ENCODE measurements around the gene GORASP1.

Gene GORASP1

DNA sequence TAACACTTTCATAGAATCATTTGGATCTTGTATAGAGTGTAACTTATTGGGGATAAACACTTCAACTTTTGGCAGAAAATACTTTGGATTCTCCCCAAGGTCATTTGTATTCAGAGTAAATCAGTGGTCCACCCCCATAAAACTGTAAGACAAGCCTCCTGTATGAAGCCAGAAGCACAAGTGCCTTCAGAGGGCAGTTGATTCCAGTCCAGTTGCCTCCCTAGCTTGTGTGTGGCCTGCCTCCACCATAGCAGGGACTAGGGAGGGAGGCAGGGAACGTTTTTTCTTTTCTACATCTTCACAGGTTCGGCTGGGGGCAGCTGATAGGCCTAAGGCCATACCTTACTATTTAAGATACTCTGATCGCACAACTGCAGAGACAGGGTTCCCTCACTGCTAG is 11.6 kb downstream of the GORASP1 start:
- Histone ChIP-seq H3K9me3 (ENCODE audit: control insufficient read depth, low read depth, low read length) (no peaks in the 10 kb centered on the region), H3K9ac (ENCODE audit: low read length) (no peak overlapping the region), H3K4me1 (ENCODE audit: control insufficient read depth, low read depth, low read length) (no peaks in the 10 kb centered on the region), H3K4me3 (ENCODE audit: low read length) (no peak overlapping the region), H3K36me3 (ENCODE audit: control insufficient read depth, low read depth, low read length) (peaks cover 62% of the 10 kb centered on the region), H3K27ac (ENCODE audit: low read length) (no peak overlapping the region), H3K27me3 (ENCODE audit: control insufficient read depth, insufficient read depth, low read length) (no peaks in the 10 kb centered on the region)

DNA sequence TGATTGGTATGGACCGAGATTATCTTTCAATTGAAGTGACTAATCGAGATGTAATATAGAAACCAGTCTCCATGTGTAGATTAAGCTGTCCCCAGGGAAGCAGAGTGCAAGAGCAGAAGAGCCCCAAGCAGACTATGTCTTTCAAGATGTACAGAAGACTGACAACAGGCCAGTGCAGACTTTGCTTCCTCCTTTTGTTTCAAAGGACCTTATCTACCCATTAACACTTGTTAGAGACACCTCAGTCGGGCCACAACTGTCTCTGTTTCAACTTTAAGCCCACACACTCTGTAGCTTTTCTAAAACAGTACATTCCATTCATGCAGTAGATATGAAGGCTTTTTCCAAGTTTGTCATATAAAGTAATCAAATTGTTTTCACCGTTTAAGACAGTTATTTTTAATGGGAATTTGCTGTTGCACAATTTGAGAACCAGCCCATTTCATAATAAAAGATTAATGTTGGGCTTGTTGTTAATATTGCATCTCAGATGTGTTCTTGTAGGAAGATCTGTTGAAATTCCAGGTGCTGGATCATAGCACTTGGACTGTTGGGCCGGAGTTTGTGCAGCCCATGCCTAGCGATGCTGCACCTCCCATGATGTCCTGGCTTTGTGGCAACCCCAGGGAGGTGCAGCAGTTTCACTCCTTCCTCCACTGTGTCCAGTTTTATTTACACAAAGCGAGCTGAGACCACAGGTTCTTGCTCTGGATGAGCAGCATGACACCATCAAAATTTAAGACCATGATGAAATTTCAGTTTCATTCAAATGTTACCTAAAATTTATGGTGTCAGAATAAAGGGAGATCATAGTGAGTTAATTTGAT is 12.4 kb downstream of the GORASP1 start:
- Histone ChIP-seq H3K9ac (ENCODE audit: low read length) (no peak overlapping the region), H3K27ac (ENCODE audit: low read length) (no peak overlapping the region), H3K27me3 (ENCODE audit: control insufficient read depth, insufficient read depth, low read length) (no peaks in the 10 kb centered on the region), H3K9me3 (ENCODE audit: control insufficient read depth, low read depth, low read length) (no peaks in the 10 kb centered on the region), H3K4me3 (ENCODE audit: low read length) (no peak overlapping the region), H3K4me1 (ENCODE audit: control insufficient read depth, low read depth, low read length) (no peaks in the 10 kb centered on the region), H3K36me3 (ENCODE audit: control insufficient read depth, low read depth, low read length) (peaks cover 67% of the 10 kb centered on the region)

GRCh38 chr3:39090922-39091321 is 16.5 kb downstream of the GORASP1 start:
- H3K9ac ChIP-seq (ENCODE audit: low read length), result no peak overlapping the region
- no peaks in the 10 kb centered on the region for H3K4me1 ChIP-seq (ENCODE audit: control insufficient read depth, low read depth, low read length)
- H3K27me3 ChIP-seq (ENCODE audit: control insufficient read depth, insufficient read depth, low read length), result no peaks in the 10 kb centered on the region
- H3K27ac ChIP-seq (ENCODE audit: low read length), result no peak overlapping the region
- no peak overlapping the region for H3K4me3 ChIP-seq (ENCODE audit: low read length)
- H3K36me3 ChIP-seq (ENCODE audit: control insufficient read depth, low read depth, low read length), result peaks cover 81% of the 10 kb centered on the region
- no peaks in the 10 kb centered on the region for H3K9me3 ChIP-seq (ENCODE audit: control insufficient read depth, low read depth, low read length)

DNA sequence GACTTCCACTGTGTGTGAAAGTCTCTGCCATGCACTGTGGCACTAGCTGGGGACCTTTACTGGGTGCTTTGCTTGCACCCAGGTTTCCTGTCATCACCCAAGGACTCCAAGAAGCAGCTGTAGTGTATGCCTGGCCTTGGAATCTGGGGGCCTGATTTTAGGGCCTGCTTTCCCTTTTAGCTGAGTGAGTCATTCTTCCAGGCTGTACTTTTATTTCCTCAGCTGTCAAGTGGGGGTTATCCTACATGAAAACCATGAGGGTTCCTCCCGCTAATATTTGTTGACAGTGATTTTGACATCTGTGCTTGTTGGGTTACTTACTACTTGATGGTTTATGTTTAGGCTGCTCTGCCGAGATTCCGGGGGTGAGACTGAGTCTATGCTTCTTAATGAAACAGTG is 18.5 kb downstream of the GORASP1 start:
- Histone ChIP-seq H3K27me3 (ENCODE audit: control insufficient read depth, insufficient read depth, low read length) (no peaks in the 10 kb centered on the region), H3K4me1 (ENCODE audit: control insufficient read depth, low read depth, low read length) (no peaks in the 10 kb centered on the region), H3K4me3 (ENCODE audit: low read length) (no peak overlapping the region), H3K36me3 (ENCODE audit: control insufficient read depth, low read depth, low read length) (peaks cover 72% of the 10 kb centered on the region), H3K27ac (ENCODE audit: low read length) (no peak overlapping the region), H3K9ac (ENCODE audit: low read length) (no peak overlapping the region), H3K9me3 (ENCODE audit: control insufficient read depth, low read depth, low read length) (no peaks in the 10 kb centered on the region)

DNA sequence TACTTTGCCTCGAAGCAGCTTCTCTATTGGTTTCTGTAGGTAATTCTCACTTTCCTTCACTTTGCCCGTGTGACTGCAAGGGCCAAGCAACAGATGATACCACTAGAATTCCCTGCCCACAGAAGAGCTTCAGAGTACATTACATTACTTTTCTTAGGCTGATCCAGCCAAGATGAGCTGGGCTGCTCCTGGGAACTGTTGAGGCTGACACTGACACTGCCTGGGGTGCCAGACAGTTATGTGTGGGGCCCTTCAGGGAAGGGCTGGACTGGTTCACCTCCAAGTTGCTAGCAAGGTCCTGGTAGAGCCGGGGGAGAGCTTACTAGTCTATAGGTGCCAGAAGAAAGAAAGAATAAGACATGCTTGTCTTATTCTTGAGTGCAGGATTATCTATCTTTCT is 19.0 kb downstream of the GORASP1 start:
- H3K4me1 ChIP-seq (ENCODE audit: control insufficient read depth, low read depth, low read length), result no peaks in the 10 kb centered on the region
- H3K9ac ChIP-seq (ENCODE audit: low read length), result no peak overlapping the region
- H3K36me3 ChIP-seq (ENCODE audit: control insufficient read depth, low read depth, low read length), result peaks cover 70% of the 10 kb centered on the region
- H3K27ac ChIP-seq (ENCODE audit: low read length), result no peak overlapping the region
- H3K27me3 ChIP-seq (ENCODE audit: control insufficient read depth, insufficient read depth, low read length), result no peaks in the 10 kb centered on the region
- no peaks in the 10 kb centered on the region for H3K9me3 ChIP-seq (ENCODE audit: control insufficient read depth, low read depth, low read length)
- H3K4me3 ChIP-seq (ENCODE audit: low read length), result no peak overlapping the region

DNA sequence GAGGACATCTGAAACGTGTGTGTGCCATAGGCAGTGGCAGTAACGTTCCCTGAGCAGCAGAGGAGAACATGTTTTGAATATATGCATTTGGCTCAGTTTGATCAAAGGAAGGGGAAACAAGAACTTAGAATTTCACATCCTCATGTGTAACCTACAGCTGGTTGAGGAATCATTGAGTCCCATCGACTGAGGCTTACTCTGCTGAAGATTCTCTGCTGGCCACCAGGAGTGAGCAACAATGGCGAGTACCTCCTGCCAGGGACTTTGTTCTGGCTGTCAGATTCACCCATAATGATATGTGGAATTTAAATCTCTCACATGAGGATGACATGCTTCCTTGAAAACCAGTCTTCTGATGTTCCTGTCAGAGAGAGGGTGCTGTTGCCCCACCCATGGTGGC is 21.3 kb downstream of the GORASP1 start:
- Histone ChIP-seq H3K4me3 (ENCODE audit: low read length) (no peak overlapping the region), H3K4me1 (ENCODE audit: control insufficient read depth, low read depth, low read length) (no peaks in the 10 kb centered on the region), H3K27me3 (ENCODE audit: control insufficient read depth, insufficient read depth, low read length) (no peaks in the 10 kb centered on the region), H3K36me3 (ENCODE audit: control insufficient read depth, low read depth, low read length) (peaks cover 60% of the 10 kb centered on the region), H3K9me3 (ENCODE audit: control insufficient read depth, low read depth, low read length) (no peaks in the 10 kb centered on the region), H3K9ac (ENCODE audit: low read length) (no peak overlapping the region), H3K27ac (ENCODE audit: low read length) (no peak overlapping the region)

GRCh38 chr3:39082666-39083313 is 24.6 kb downstream of the GORASP1 start:
- Histone ChIP-seq H3K9me3 (ENCODE audit: control insufficient read depth, low read depth, low read length) (no peaks in the 10 kb centered on the region), H3K9ac (ENCODE audit: low read length) (no peak overlapping the region), H3K4me3 (ENCODE audit: low read length) (no peak overlapping the region), H3K27ac (ENCODE audit: low read length) (no peak overlapping the region), H3K4me1 (ENCODE audit: control insufficient read depth, low read depth, low read length) (no peaks in the 10 kb centered on the region), H3K36me3 (ENCODE audit: control insufficient read depth, low read depth, low read length) (peaks cover 41% of the 10 kb centered on the region), H3K27me3 (ENCODE audit: control insufficient read depth, insufficient read depth, low read length) (no peaks in the 10 kb centered on the region)

- Histone ChIP-seq H3K36me3 (ENCODE audit: control insufficient read depth, low read depth, low read length) (peaks cover 42% of the 10 kb centered on the region), H3K4me1 (ENCODE audit: control insufficient read depth, low read depth, low read length) (no peaks in the 10 kb centered on the region), H3K9ac (ENCODE audit: low read length) (no peak overlapping the region), H3K27ac (ENCODE audit: low read length) (no peak overlapping the region), H3K4me3 (ENCODE audit: low read length) (no peak overlapping the region), H3K27me3 (ENCODE audit: control insufficient read depth, insufficient read depth, low read length) (no peaks in the 10 kb centered on the region), H3K9me3 (ENCODE audit: control insufficient read depth, low read depth, low read length) (no peaks in the 10 kb centered on the region)
These were observed 27.4 kb downstream of the GORASP1 start for GRCh38 chr3:39080026-39080425.

DNA sequence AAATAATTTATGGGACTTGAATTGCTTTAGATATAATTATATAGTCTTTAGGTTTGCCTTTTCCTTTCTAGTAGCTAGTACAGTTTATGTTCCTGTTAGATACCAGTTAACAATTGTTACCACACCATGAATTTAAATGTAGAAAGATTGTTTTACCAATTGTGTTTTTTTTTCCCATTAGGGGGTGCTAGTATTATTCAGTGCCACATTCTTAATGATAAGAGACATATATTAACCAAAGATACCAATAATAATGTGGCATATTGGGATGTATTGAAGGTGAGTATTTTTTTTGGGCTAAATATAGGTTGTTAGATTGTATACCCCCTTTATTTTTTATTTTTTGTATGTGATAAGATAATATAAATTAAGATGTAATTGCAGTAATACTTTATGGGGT is 27.9 kb downstream of the GORASP1 start:
- Histone ChIP-seq H3K4me1 (ENCODE audit: control insufficient read depth, low read depth, low read length) (no peaks in the 10 kb centered on the region), H3K4me3 (ENCODE audit: low read length) (no peak overlapping the region), H3K9ac (ENCODE audit: low read length) (no peak overlapping the region), H3K27me3 (ENCODE audit: control insufficient read depth, insufficient read depth, low read length) (no peaks in the 10 kb centered on the region), H3K36me3 (ENCODE audit: control insufficient read depth, low read depth, low read length) (peaks cover 45% of the 10 kb centered on the region), H3K27ac (ENCODE audit: low read length) (no peak overlapping the region), H3K9me3 (ENCODE audit: control insufficient read depth, low read depth, low read length) (no peaks in the 10 kb centered on the region)

GRCh38 chr3:39075910-39076309 is 31.5 kb downstream of the GORASP1 start:
- Histone ChIP-seq H3K27ac (ENCODE audit: low read length) (no peak overlapping the region), H3K4me3 (ENCODE audit: low read length) (no peak overlapping the region), H3K27me3 (ENCODE audit: control insufficient read depth, insufficient read depth, low read length) (no peaks in the 10 kb centered on the region), H3K36me3 (ENCODE audit: control insufficient read depth, low read depth, low read length) (peaks cover 60% of the 10 kb centered on the region), H3K9me3 (ENCODE audit: control insufficient read depth, low read depth, low read length) (no peaks in the 10 kb centered on the region), H3K9ac (ENCODE audit: low read length) (no peak overlapping the region), H3K4me1 (ENCODE audit: control insufficient read depth, low read depth, low read length) (no peaks in the 10 kb centered on the region)

DNA sequence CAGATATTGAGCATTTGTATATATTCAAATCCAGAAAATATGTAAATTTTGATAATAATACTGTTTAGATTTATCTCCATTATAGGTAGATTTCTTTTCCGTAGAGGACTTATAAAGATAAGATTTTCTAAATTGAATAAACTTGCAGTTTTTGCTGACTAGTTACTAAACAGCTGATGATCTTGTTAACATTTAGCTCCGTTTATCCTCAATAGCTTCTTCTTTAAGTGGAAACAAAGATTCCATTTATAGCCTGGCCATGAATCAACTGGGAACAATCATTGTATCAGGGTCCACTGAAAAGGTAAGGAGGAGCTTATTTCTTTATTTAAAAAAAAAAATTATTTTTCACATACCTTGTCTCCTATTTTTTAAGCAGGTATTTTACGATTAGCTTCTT is 38.9 kb downstream of the GORASP1 start:
- Histone ChIP-seq H3K4me3 (ENCODE audit: low read length) (no peak overlapping the region), H3K36me3 (ENCODE audit: control insufficient read depth, low read depth, low read length) (peaks cover 37% of the 10 kb centered on the region), H3K9me3 (ENCODE audit: control insufficient read depth, low read depth, low read length) (no peaks in the 10 kb centered on the region), H3K9ac (ENCODE audit: low read length) (no peak overlapping the region), H3K4me1 (ENCODE audit: control insufficient read depth, low read depth, low read length) (no peaks in the 10 kb centered on the region), H3K27ac (ENCODE audit: low read length) (no peak overlapping the region), H3K27me3 (ENCODE audit: control insufficient read depth, insufficient read depth, low read length) (no peaks in the 10 kb centered on the region)

- H3K4me1 ChIP-seq (ENCODE audit: control insufficient read depth, low read depth, low read length), result no peaks in the 10 kb centered on the region
- H3K27me3 ChIP-seq (ENCODE audit: control insufficient read depth, insufficient read depth, low read length), result no peaks in the 10 kb centered on the region
- H3K27ac ChIP-seq (ENCODE audit: low read length), result no peak overlapping the region
- H3K9me3 ChIP-seq (ENCODE audit: control insufficient read depth, low read depth, low read length), result no peaks in the 10 kb centered on the region
- no peak overlapping the region for H3K4me3 ChIP-seq (ENCODE audit: low read length)
- H3K9ac ChIP-seq (ENCODE audit: low read length), result no peak overlapping the region
- peaks cover 29% of the 10 kb centered on the region for H3K36me3 ChIP-seq (ENCODE audit: control insufficient read depth, low read depth, low read length)
These were observed 40.1 kb downstream of the GORASP1 start for GRCh38 chr3:39067286-39067685.
